DMS153 (cell line): ENCODE results near the gene ZNF879.

ENCODE experiments used
- DNase-seq: peaks from one replicate; lab custom pipeline; 2025; lab: John Stamatoyannopoulos, UW

The ZNF879 gene

GRCh38 chr5:179008667-179009066 is 14.9 kb upstream of the ZNF879 start:
- no peak for DNase-seq

- no peak for DNase-seq
Measured at GRCh38 chr5:179033004-179033580, 9.5 kb downstream of the ZNF879 start.

GRCh38 chr5:179044765-179045164 is 21.2 kb downstream of the ZNF879 start:
- DNase-seq: no peak

- DNase-seq: no peak
Measured at GRCh38 chr5:179051784-179052183, 28.2 kb downstream of the ZNF879 start.

GRCh38 chr5:179054036-179054785 is 30.6 kb downstream of the ZNF879 start:
- DNase-seq: no peak

GRCh38 chr5:179054876-179055275 is 31.3 kb downstream of the ZNF879 start:
- no peak for DNase-seq

- no peak for DNase-seq
Measured at GRCh38 chr5:179055436-179055835, 31.8 kb downstream of the ZNF879 start.

GRCh38 chr5:179055841-179056240 is 32.2 kb downstream of the ZNF879 start:
- DNase-seq: no peak

- peak; percentile 65 for DNase-seq
Measured at GRCh38 chr5:179060116-179061008, 36.8 kb downstream of the ZNF879 start, which contains the start of gene ZNF354C. Gene ZNF354C, plus strand, starts transcription at chr5:179060373. Its CDS starts 1,696 bp downstream, at chr5:179062069.

GRCh38 chr5:179061025-179061424 is 37.4 kb downstream of the ZNF879 start:
- no peak for DNase-seq

- no peak for DNase-seq
Measured at GRCh38 chr5:179065703-179066102, 42.1 kb downstream of the ZNF879 start.

GRCh38 chr5:179079165-179079987 is 55.8 kb downstream of the ZNF879 start:
- no peak for DNase-seq

- no peak for DNase-seq
Measured at GRCh38 chr5:179080724-179081123, 57.1 kb downstream of the ZNF879 start.
